GM21529 (cell line): ENCODE results near the gene PARP6.

Experiments used
- ATAC-seq: cut with Tn5 transposase; IDR thresholded peaks from one replicate; pipeline ENCODE4 v1.9.1; 2021; ENCODE audit not compliant: unreplicated experiment

The PARP6 gene

GRCh38 chr15:72231833-72232478 is 40.4 kb downstream of the PARP6 start:
- ATAC-seq: no peak

DNA sequence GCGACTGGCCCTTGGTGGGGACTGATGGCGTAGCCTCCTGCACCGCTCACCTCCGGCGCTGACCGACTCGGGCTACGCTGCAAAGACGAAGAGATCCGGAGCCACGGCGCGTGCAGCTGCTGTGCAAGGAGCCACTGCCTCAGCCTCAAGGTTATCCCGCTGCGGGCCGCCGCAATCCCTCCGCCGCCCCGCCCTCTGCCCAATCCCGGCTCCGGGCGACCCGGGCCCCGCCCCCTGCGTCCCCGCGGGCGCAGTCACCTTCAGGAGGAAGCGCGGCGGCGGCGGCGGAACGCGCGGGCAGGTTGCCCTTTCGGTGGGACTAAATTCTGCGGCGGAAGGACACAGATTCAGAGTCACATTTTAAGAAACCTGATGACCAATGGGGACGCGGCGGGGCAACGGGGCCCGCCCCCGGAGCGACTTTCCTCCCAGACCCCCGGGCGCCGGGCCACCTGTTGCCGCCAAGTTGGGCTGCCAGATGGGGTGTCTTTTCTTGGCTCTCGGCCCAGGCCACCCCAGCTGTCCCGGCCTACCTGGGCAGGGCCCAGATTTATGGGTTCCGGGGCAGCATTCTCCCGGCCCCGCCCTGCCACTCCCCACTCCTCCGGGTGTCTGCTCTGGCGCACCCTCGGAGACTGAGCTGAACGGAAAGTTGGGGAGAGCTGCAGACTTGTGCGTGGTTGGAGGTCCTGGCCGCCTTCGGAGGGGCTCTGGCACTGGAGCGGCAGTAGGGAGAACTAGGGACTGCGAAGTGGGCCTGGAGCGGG is 41.1 kb downstream of the PARP6 start, which contains the start of gene PKM:
PKM (minus strand) TSS at position 125 of the 767 bp plus-strand sequence. CDS start 12,093 bp downstream, outside the sequence.
- peak; percentile 35 for ATAC-seq

- peak; percentile 13 for ATAC-seq
Observed at GRCh38 chr15:72230197-72231065, 41.9 kb downstream of the PARP6 start.

DNA sequence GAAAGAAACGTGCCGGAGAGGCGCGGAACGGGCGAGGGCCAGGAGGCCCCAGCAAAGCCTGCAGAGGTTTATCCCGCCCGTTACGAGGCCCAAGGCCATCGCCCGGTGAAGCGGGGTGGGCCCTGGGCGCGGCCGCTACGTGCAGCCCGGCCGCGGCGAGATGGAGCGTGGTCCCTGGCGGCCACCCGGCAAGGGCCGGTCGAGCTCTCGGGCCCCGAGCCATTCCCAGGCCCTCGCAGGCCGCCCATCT is 42.5 kb downstream of the PARP6 start:
- ATAC-seq: no peak

DNA sequence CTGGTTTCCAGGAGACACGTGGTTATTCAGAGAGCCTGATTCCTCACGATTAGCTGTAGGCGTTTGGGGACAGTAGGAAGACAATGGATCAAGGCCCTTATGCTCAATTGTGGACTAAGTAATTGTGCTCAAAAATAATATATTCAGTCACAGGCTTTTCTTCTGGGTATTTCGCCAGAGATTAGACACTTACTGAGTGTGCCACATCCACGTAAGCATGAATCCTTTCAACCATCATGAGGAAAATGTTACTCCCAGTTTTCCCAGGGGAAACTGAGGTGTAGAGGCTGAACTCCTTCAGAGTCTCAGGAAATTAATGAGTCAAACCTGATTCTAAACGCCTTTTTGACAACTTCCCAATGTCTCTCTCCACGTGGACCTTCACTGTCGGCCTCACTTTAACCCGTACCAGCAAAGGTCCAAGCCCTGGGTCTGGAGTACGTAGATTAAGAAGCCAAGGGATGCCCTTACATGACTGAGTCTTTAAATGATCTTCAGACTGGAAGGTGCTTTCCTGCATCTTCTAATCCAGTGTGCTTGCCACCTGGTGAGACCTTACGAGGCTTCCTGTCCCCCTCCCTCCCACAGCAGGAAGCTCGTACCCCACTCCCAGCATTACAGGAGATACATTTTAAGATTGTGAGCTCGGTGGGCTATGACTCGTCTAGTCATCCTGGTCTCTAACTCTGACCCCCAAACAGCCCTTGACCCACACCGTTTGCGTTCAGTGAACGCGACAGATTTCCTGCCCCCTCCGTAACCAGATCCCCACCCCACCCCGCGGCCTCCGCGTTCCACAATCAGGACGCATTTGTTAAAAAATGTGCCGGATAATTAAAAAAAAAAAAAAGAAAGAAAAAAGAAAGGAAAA is 43.0 kb downstream of the PARP6 start:
- no peak for ATAC-seq

GRCh38 chr15:72227720-72228119 is 44.6 kb downstream of the PARP6 start:
- ATAC-seq: no peak

DNA sequence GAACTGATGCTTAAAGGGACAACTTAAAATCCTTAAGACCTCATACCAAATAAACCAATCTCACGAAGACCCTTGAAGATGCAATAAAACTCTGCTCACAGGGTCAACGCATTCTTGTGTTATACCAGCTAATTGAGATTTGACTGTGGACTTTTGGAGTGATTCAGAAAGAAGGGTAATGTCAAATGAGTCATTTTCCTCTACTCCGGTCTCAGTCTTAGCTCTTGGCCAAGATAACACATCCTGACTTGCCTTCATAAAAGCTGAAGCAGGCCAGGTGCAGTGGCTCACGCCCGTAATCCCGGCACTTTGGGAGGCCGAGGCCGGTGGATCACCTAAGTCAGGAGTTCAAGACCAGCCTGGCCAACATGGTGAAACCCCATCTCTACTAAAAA is 45.2 kb downstream of the PARP6 start:
- ATAC-seq: no peak

DNA sequence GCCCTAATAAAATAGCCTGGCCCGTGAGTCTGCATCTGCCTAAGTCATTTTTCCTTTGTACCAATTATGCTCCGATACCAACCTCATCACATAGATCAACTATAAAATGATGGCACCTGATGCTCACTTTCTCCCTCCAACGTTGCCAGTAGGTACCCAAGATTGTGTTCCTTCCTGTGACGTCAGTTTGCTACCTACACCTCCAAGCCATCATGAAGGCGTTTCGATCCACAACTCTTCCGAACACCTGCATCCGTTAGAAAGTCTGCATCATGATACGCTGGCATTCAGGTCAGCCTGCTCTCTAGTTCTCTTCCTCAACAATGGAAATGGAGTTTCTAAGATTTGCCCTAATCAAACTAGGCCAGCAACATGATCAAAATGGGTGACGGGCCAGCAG is 49.1 kb downstream of the PARP6 start:
- ATAC-seq: no peak

- ATAC-seq: no peak
Observed at GRCh38 chr15:72222393-72222792, 50.0 kb downstream of the PARP6 start.

DNA sequence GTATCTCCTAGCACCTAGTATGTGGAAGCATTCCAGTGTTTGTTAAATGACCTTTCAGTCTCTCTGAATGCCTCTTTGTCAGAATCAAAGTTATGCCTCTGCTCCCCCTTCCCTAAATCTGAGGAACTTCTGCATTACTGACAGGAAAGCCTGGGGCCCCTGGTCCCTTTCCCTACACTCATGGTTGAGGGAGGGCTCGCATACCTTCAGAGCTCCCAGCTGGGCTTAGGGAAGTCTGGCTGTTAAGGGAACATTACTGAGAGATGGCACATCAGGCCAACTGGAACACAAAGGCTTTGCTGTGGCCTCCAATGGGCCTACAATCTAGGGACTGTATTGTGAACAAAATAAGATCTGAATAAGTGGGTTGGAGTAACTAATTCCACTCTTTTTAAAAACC is 51.7 kb downstream of the PARP6 start:
- no peak for ATAC-seq

GRCh38 chr15:72217216-72217615 is 55.1 kb downstream of the PARP6 start:
- no peak for ATAC-seq

- ATAC-seq: no peak
Observed at GRCh38 chr15:72216079-72216478, 56.3 kb downstream of the PARP6 start.

GRCh38 chr15:72207558-72208085 is 64.7 kb downstream of the PARP6 start:
- ATAC-seq: no peak

DNA sequence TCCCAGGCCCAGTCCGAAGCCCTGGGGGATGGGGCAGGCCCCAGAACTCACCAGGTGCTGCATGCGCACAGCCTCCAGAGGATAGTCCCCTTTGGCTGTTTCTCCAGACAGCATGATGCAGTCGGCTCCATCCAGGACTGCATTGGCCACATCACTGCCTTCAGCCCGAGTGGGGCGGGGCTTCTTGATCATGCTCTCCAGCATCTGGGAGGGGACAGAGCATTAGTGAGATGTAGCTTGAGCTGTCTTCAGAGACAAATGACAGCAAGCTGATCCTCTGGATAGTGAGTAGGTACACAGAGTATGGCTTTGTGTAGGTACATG is 65.7 kb downstream of the PARP6 start:
- ATAC-seq: no peak

DNA sequence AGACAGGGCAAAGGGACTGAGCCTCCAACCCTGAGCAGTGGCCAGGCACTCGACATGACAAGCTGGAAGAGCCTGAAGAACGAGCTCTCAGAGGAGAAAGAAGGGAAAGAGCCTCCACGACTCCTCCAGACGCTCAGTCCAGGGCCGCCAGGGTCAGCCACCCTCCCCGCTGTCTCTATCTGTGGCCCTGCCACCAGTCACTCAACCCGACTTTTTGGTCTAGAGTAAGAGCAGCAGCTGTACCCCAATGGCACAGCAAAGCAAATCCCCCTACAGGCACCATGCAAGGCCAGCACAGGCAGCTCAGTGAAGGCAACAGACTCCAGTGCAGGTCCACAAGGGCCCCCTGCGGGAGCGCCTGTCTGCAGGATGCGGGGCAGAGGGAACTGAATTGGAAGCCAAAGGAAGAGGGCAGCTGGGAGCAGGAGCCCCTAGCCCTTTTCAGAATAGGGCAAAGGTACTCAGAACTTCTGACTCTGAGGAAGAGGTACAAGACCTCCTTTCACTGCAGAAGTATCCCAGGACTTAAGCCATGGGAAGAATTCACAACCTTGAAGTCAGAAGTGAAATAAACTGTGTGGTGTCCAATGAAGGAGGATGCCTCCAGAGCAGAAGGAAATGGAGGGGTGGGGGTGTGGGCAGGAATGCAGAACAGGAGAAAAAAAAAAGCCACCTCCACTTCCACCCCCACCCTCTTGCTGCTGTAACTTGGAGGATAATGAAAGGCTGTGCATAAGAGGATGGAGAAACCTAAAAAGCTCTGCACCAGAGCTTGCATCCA is 66.3 kb downstream of the PARP6 start:
- ATAC-seq: no peak

GRCh38 chr15:72205273-72205672 is 67.1 kb downstream of the PARP6 start:
- no peak for ATAC-seq

- ATAC-seq: no peak
Observed at GRCh38 chr15:72203507-72203837, 68.9 kb downstream of the PARP6 start.

- no peak for ATAC-seq
Observed at GRCh38 chr15:72202801-72203506, 69.4 kb downstream of the PARP6 start.

DNA sequence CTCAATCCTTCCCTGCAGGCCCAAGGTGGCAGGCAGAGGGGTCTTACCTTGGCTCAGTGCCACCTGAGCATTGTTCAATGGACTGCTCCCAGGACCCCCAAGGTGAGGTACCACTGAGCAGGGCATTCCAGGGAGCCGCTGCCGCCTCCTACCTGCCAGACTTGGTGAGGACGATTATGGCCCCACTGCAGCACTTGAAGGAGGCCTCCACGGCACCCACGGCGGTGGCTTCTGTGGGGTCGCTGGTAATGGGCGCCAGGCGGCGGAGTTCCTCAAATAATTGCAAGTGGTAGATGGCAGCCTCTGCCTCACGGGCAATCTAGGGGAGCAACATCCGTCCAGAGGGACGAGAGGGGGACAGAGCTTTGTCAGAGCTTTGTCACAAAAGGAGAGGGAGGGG is 70.1 kb downstream of the PARP6 start:
- no peak for ATAC-seq
